HepG2 (cell line): ENCODE results near the gene MSRB2. TPM values are rescaled to one million over a fixed set of nuclear protein-coding genes. Genes with fewer than 3 reads are reported as not detected.

ENCODE experiments used
- AKNA ChIP-seq: sonication (generic); formaldehyde crosslinking; IDR thresholded peaks from 2 replicates; pipeline ENCODE4 v1.4.0; 2020; ENCODE audit warnings: missing genetic modification reagents, borderline replicate concordance
- ARID2 ChIP-seq: sonication (generic); formaldehyde crosslinking; IDR thresholded peaks from 2 replicates; pipeline ENCODE4 v1.8.1; 2022; ENCODE audit warnings: mild to moderate bottlenecking, missing genetic modification reagents, borderline replicate concordance
- ATF7 ChIP-seq, 2 experiments: fragments of 450-650 bp in 1 of 2; sonication (generic) in 1 of 2; formaldehyde crosslinking in 1 of 2; IDR thresholded peaks; 2 replicates each; pipeline versions ENCODE4 v1.4.0 to v1.6.1; 2016 to 2020; ENCODE audit warnings: antibody characterized with exemption in 1 of 2, mild to moderate bottlenecking in 1 of 2, missing genetic modification reagents in 1 of 2
- CENPBD1 ChIP-seq: sonication (generic); formaldehyde crosslinking; IDR thresholded peaks from 2 replicates; pipeline ENCODE4 v1.8.0; 2022; ENCODE audit warnings: missing genetic modification reagents, low read depth, mild to moderate bottlenecking, borderline replicate concordance
- FOXP1 ChIP-seq, 2 experiments: fragments of 450-650 bp in 1 of 2; IDR thresholded peaks; 2 replicates each; pipeline ENCODE4 v1.6.1; 2017 to 2018; ENCODE audit warnings: antibody characterized with exemption in 1 of 2
- HOXA3 ChIP-seq: sonication (generic); formaldehyde crosslinking; IDR thresholded peaks from 2 replicates; pipeline ENCODE4 v1.5.0; 2020; ENCODE audit warnings: missing genetic modification reagents
- KAT7 ChIP-seq: IDR thresholded peaks from 2 replicates; pipeline ENCODE4 v1.6.1; 2018; ENCODE audit warnings: borderline replicate concordance, missing compliant biosample characterization
- KDM2A ChIP-seq: sonication (generic); formaldehyde crosslinking; IDR thresholded peaks from 2 replicates; pipeline ENCODE4 v1.4.0; 2020; ENCODE audit warnings: low read depth, missing genetic modification reagents, borderline replicate concordance
- KLF12 ChIP-seq: sonication (generic); formaldehyde crosslinking; IDR thresholded peaks from 2 replicates; pipeline ENCODE4 v1.4.0; 2020; ENCODE audit warnings: missing genetic modification reagents, borderline replicate concordance
- MXD4 ChIP-seq: IDR thresholded peaks from 2 replicates; pipeline ENCODE4 v1.6.1; 2016; ENCODE audit warnings: mild to moderate bottlenecking, missing biosample characterization, missing genetic modification reagents
- ONECUT2 ChIP-seq: sonication (generic); formaldehyde crosslinking; IDR thresholded peaks from 2 replicates; pipeline ENCODE4 v1.4.0; 2020; ENCODE audit warnings: missing genetic modification reagents
- PAXIP1 ChIP-seq: sonication (generic); formaldehyde crosslinking; conservative IDR thresholded peaks from 2 replicates; pipeline ENCODE4 v1.4.0; 2020; ENCODE audit warnings: mild to moderate bottlenecking, missing genetic modification reagents, moderate library complexity
- PHF20 ChIP-seq: sonication (generic); formaldehyde crosslinking; IDR thresholded peaks from 2 replicates; pipeline ENCODE4 v1.5.0; 2020; ENCODE audit warnings: mild to moderate bottlenecking, missing genetic modification reagents
- SAP130 ChIP-seq: IDR thresholded peaks from 2 replicates; pipeline ENCODE4 v1.6.1; 2016; ENCODE audit warnings: low read depth
- TEAD3 ChIP-seq: optimal IDR thresholded peaks from 2 replicates; pipeline ENCODE3; 2016; ENCODE audit warnings: borderline replicate concordance
- ZBTB25 ChIP-seq: IDR thresholded peaks from 2 replicates; pipeline ENCODE4 v1.6.1; 2018; ENCODE audit warnings: missing genetic modification reagents
- ZNF660 ChIP-seq: sonication (generic); formaldehyde crosslinking; IDR thresholded peaks from 2 replicates; pipeline ENCODE4 v1.5.1; 2020; ENCODE audit warnings: mild to moderate bottlenecking, low read depth, missing genetic modification reagents, borderline replicate concordance
- ZSCAN29 ChIP-seq: sonication (generic); formaldehyde crosslinking; conservative IDR thresholded peaks from 2 replicates; pipeline ENCODE4 v1.4.0; 2020; ENCODE audit warnings: mild to moderate bottlenecking, missing genetic modification reagents
- ZSCAN31 ChIP-seq: sonication (generic); formaldehyde crosslinking; IDR thresholded peaks from 2 replicates; pipeline ENCODE4 v1.5.0; 2020; ENCODE audit warnings: low read depth, mild to moderate bottlenecking, missing genetic modification reagents
- polyA plus RNA-seq, 8 experiments: library from polyadenylated mRNA; depleted of rRNA in 3 of 8; stranded (reverse) in 7 of 8; unstranded in 1 of 8; fragments of >200 nt; fragmentation: Illumina TruSeq in 4 of 8; extraction: Trizol in 4 of 8; gene quantifications; 2 replicates each; pipeline versions ENCODE4 v1.2.1 to v1.2.3, GENCODE V29; 2011 to 2016; ENCODE audit warnings: low read depth in 4 of 8, missing spikeins in 1 of 8, mixed read lengths in 1 of 8; ENCODE audit not compliant: insufficient read depth in 1 of 8
- total RNA-seq, 5 experiments: library from RNA; depleted of rRNA; stranded (reverse); fragments of >200 nt; fragmentation: Illumina TruSeq; extraction: Trizol; gene quantifications; 2 replicates each; pipeline ENCODE4 v1.2.3, GENCODE V29; 2016; ENCODE audit warnings: low read depth in 1 of 5

MSRB2 gene
- total and polyA plus RNA-seq, 2 of the 13 experiments (the other 11 are each of a cell fraction or from before 2014, with no cell fraction given): 8.3 to 22.1 TPM

- TF ChIP-seq ZBTB25 (CRISPR knock-in tag) (peak; percentile 53; the same call in 1 of the 2 replicates), TEAD3 (peak; percentile 61), PAXIP1 (peak; percentile 58), ZSCAN29 (CRISPR knock-in tag) (0 out of 2 replicates have a peak, but pooled peaks have one; percentile 41), CENPBD1 (no peak), ARID2 (0 out of 2 replicates have a peak, but pooled peaks have one; percentile 64), ATF7 (IDR thresholded peaks at IDR 0.05) (no peak), ATF7 (CRISPR knock-in tag; IDR thresholded peaks at IDR 0.05) (no peak), ZNF660 (no peak), KLF12 (CRISPR knock-in tag) (no peak), KAT7 (CRISPR knock-in tag) (peak; percentile 58; the same call in 1 of the 2 replicates), HOXA3 (CRISPR knock-in tag) (peak; percentile 67), FOXP1 (IDR thresholded peaks at IDR 0.05) (no peak), FOXP1 (CRISPR knock-in tag; IDR thresholded peaks at IDR 0.05) (no peak), ZSCAN31 (peak; percentile 77; the same call in 1 of the 2 replicates), AKNA (CRISPR knock-in tag) (no peak), ONECUT2 (CRISPR knock-in tag) (no peak), PHF20 (peak; percentile 39; the same call in 1 of the 2 replicates), KDM2A (CRISPR knock-in tag) (peak; percentile 84; the same call in 1 of the 2 replicates), SAP130 (CRISPR knock-in tag) (peak; percentile 77), MXD4 (CRISPR knock-in tag) (0 out of 2 replicates have a peak, but pooled peaks have one; percentile 38)
These were observed at the start of gene MSRB2 (continued) for GRCh38 chr10:23095404-23095965.
